NCI-H146 treated with DMSO at 0.1 percent for 48 hours (cell line): ENCODE data around the gene FZR1.
"Not testable (repeated sequence)": the region's sequence is repeated elsewhere in the genome, so short reads cannot be mapped to it uniquely, and the experiment has no call there.

Source experiments
- DNase-seq: peaks from one replicate; lab custom pipeline; 2025; ENCODE audit not compliant: unreplicated experiment; lab: John Stamatoyannopoulos, UW

Gene FZR1

DNA sequence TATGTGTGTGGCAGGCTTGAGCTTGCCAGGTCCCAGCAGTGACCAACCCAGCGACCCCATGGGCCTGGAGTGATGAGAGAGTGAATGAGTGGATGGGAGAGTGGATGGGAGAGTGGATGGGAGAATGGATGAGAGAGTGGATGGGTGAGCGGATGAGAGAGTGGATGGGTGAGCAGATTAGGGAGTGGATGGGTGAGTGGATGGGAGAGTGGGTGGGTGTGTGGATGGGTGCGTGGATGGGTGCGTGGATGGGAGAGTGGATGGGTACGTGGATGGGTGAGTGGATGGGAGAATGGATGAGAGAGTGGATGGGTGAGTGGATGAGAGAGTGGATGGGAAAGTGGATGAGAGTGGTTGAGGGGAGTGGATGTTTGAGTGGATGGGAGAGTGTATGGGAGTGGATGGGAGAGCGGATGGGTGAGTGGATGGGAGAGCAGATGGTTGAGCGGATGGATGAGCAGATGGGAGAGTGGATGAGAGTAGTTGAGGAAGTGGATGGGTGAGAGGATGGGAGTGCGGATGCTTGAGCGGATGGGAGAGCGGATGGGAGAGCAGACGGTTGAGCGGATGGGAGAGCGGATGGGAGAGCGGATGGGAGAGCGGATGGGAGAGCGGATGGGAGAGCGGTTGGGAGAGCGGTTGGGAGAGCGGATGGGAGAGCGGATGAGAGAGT lies 22.6 kb downstream of the FZR1 start:
- DNase-seq = no peak

DNA sequence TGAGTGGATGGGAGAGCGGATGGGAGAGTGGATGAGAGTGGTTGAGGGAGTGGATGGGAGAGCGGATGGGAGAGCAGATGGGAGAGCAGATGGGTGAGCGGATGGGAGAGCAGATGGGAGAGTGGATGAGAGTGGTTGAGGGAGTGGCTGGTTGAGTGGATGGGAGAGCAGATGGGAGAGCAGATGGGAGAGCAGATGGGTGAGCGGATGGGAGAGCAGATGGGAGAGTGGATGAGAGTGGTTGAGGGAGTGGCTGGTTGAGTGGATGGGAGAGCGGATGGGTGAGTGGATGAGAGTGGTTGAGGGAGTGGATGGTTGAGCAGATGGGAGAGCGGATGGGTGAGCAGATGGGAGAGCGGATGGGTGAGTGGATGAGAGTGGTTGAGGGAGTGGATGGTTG lies 23.2 kb downstream of the FZR1 start:
- DNase-seq = not testable (repeated sequence)

GRCh38 chr19:3530389-3530788 lies 24.3 kb downstream of the FZR1 start:
- DNase-seq = no peak

DNA sequence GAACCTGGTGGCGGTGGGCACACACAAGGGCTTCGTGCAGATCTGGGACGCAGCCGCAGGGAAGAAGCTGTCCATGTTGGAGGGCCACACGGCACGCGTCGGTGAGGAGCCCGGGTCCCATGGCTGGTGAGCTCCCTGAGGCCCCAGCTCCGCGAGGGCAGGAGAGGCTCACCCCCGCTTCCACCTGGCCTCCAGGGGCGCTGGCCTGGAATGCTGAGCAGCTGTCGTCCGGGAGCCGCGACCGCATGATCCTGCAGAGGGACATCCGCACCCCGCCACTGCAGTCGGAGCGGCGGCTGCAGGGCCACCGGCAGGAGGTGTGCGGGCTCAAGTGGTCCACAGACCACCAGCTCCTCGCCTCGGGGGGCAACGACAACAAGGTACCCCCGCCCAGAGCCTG lies 25.6 kb downstream of the FZR1 start:
- no peak for DNase-seq

GRCh38 chr19:3532154-3532786 lies 26.2 kb downstream of the FZR1 start:
- no peak for DNase-seq

GRCh38 chr19:3533033-3533432 lies 26.9 kb downstream of the FZR1 start:
- DNase-seq = no peak

GRCh38 chr19:3533563-3534216 lies 27.6 kb downstream of the FZR1 start:
- no peak for DNase-seq

DNA sequence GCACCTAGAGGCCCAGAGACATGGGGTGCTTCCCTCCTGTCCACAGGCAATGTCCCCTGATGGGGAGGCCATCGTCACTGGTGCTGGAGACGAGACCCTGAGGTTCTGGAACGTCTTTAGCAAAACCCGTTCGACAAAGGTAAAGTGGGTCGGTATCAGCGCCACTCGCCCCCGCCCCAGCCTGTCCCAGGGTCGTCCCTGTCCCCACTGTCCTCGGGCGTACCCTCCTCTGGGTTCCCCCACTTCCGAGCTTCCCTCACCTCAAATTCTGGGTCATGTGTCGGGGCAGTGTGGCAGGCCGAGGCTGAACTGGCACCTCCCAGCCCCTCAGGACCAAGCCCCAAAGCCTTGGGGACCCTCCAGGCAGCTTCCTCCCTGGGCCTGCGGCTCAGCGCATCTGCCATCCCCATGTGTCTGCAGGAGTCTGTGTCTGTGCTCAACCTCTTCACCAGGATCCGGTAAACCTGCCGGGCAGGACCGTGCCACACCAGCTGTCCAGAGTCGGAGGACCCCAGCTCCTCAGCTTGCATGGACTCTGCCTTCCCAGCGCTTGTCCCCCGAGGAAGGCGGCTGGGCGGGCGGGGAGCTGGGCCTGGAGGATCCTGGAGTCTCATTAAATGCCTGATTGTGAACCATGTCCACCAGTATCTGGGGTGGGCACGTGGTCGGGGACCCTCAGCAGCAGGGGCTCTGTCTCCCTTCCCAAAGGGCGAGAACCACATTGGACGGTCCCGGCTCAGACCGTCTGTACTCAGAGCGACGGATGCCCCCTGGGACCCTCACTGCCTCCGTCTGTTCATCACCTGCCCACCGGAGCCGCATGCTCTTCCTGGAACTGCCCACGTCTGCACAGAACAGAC lies 28.5 kb downstream of the FZR1 start:
- DNase-seq = no peak

DNA sequence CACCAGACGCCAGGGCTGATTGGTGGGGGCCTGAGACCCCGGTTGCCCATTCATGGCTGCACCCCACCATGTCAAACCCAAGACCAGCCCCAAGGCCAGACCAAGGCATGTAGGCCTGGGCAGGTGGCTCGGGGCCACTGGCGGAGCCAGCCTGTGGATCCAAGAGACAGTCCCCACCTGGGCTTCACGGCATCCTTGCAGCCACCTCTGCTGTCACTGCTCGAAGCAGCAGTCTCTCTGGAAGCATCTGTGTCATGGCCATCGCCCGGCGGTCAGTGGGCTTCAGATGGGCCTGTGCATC lies 29.1 kb downstream of the FZR1 start:
- no peak for DNase-seq

DNA sequence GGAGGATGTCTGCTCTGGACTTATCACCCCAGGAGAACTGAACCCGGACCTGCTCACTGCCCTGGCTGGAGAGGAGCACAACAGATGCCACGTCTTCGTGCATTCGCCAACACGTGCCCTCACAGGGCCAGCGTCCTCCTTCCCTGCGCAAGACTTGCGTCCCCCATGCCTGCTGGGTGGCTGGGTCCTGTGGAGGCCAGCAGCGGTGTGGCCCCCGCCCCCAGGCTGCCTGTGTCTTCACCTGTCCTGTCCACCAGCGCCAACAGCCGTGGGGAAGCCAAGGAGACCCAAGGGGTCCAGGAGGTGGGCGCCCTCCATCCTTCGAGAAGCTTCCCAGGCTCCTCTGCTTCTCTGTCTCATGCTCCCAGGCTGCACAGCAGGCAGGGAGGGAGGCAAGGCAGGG lies 29.5 kb downstream of the FZR1 start:
- no peak for DNase-seq

GRCh38 chr19:3535981-3536380 lies 29.9 kb downstream of the FZR1 start:
- no peak for DNase-seq

DNA sequence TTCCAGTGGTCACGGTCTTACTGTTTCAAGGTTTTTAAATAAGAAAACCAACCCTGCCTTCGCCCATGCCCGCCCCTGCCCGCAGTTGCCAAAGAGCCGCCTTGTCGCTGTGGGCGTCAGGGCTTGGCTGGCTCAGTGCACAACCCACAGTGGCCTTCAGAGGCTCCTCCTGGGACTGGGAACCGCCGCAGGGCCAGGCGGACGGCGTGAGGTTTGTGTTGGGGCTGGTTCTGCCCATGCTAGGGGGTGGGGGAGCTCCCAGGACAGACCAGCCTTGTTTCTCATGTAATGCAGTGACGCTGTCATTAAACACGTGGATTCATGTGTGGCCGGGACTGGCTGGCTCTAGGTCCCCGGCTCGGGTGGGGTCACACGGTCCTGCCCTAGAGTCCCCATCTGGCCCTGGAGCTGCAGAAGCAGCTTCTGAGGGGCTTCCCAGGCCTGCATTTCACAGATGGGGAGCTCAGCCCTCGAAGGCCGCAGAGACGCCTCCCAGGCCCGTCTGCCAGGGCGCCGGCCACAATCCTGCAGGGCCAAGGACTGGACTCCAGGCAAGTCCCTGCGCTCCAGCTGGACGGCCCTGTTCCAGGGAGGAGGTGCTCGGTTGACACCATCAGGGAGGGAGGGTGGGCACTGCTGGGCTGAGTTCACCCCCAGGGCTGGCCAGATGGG lies 30.5 kb downstream of the FZR1 start:
- DNase-seq = no peak

DNA sequence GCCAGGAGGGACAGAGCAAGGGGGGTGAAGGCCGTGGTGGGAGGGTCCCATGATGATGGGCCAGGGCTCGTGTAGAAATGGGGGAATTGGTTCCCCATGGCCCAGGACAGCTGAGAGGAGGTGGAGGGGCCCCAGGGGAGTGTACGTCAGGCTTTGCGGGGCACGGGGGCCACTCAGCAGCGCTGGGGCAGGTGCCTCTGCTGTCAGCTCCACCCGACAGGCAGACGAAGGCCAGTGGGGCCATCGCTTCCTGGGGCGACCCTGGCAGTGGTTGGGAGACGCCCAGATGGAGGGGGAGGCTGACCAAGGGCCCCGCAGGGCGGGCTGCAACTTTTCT lies 31.0 kb downstream of the FZR1 start:
- DNase-seq = no peak

GRCh38 chr19:3537438-3538240 lies 31.5 kb downstream of the FZR1 start:
- DNase-seq = no peak

DNA sequence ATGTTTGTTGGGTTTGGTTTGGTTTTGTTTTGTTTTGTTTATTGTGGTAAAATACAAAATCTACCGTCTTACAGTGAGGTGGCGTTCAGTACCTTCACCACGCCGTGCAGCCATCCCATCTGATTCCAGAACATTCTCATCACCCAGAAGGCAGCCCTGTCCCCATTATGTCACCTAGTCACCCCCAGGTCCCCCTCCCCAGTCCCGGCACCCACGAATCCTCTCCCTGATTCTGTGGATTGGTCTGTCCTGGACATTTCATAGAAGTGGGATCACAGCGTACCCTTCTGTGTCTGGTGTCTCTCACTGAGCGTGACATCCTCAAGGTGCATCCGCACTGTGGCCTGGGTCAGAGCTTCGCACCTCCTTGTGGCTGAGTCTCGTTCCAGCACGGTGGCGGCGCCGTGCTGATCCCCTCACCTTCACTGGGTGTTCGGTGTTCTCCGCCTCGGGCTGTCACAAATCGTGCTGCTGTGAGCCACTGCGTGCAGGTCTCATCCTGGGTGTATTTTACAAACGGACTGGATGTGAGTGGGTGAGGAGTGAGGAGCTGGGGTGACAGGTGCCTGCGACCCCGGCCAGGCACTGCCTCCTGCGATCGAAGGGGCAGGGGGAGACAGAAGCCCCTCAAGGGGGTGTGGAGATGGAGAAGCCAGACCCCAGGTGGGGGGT lies 32.3 kb downstream of the FZR1 start:
- DNase-seq = no peak

GRCh38 chr19:3538965-3539755 lies 33.0 kb downstream of the FZR1 start, which contains the start of gene TEKTIP1:
TSS of gene TEKTIP1 (plus strand) at chr19:3539174. CDS start at chr19:3539178, 4 bp downstream.
- DNase-seq = no peak

DNA sequence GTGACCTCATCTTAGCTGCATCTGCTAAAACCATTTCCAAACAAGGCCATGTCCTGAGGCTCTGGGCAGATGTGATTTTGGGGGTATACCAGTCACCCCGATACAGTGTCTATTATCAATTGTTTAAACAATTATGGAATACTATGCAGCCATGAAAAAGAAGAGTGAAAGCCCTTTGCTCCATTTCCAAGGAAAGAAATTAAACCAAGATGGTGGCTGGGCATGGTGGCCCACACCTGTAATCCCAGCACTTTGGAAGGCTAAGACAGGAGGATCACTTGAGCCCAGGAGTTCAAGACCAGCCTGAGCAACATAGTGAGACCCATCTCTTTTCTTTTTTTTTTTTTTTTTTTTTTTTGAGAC lies 33.6 kb downstream of the FZR1 start:
- no peak for DNase-seq

DNA sequence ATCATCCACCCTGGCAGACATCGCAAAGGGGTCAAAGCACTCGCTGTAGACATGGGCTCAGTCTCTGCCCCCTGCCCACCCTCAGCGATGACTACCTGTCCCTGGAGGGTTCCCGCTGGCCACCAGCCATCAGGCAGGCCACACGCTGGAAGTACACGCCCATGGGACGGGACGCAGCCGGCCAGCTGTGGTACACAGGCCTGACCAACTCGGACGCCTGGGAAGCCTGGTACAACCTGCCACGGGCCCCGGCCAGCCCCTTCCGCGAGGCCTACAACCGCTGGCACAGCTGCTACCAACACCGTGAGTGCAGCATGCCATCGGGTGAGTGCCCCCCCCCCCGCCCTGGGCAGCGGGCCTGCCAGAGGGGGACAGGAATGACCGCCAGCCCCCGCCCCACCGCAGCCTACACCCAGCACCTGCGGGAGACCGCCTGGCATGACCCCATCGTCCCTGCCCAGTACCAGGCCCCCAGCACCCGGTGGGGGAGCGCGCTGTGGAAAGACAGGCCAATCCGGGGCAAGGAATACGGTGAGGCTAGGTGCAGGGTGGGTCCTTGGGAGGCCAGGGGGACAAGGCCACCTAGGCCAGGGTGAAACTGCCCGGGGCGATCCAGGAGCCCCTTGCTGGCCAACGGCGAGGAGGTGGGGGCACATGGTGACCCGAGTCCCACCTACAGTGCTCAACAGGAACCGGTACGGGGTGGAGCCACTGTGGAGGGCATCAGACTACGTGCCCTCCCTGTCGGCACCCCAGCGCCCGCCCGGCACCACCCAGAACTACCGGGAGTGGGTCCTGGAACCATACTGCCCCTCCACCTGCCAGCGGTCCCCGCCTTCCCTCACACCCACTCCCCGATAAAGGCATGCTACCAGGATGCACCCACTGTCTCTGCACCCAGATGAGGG lies 37.3 kb downstream of the FZR1 start:
- DNase-seq = no peak
